HT1080 (cell line): ENCODE measurements around the gene MCAT. TPM values are rescaled to one million over a fixed set of nuclear protein-coding genes. Genes with fewer than 3 reads are reported as not detected.
"Not testable (repeated sequence)": the region's sequence is repeated elsewhere in the genome, so short reads cannot be mapped to it uniquely, and the experiment has no call there.

Experiments
- DNase-seq: peaks from one replicate; pipeline ENCODE4 v3.0.0-alpha.2; 2015; ENCODE audit warnings: low read depth
- total RNA-seq: library from RNA; depleted of rRNA; stranded (reverse); fragments of >200 nt; shearing (Covaris generic); gene quantifications from 2 replicates; pipeline ENCODE4 v1.2.3, GENCODE V29; 2014

MCAT gene
- total RNA-seq, 1 experiment from 2014 or later: 34.6 TPM

GRCh38 chr22:43128928-43129424, 14.2 kb downstream of the MCAT start:
- DNase-seq: no peak

- no peak for DNase-seq
These were observed 15.1 kb downstream of the MCAT start for GRCh38 chr22:43128116-43128515.

- DNase-seq: no peak
These were observed 15.9 kb downstream of the MCAT start for GRCh38 chr22:43127166-43127908.

- DNase-seq: peak; percentile 82
These were observed 16.6 kb downstream of the MCAT start for GRCh38 chr22:43126501-43127165.

- DNase-seq: no peak
These were observed 24.2 kb downstream of the MCAT start for GRCh38 chr22:43118953-43119458.

- no peak for DNase-seq
These were observed 25.0 kb downstream of the MCAT start for GRCh38 chr22:43118024-43118849.

GRCh38 chr22:43116932-43117331, 26.3 kb downstream of the MCAT start:
- no peak for DNase-seq

GRCh38 chr22:43114958-43115357, 28.2 kb downstream of the MCAT start:
- DNase-seq: no peak

GRCh38 chr22:43113526-43114251, 29.5 kb downstream of the MCAT start:
- DNase-seq: no peak

- DNase-seq: no peak
These were observed 32.1 kb downstream of the MCAT start for GRCh38 chr22:43110927-43111623.

GRCh38 chr22:43110444-43110926, 32.7 kb downstream of the MCAT start, which contains the start of gene BIK:
Gene BIK (plus strand): TSS chr22:43110750. CDS start chr22:43124023, 13,273 bp downstream.
- no peak for DNase-seq

GRCh38 chr22:43109921-43110443, 33.2 kb downstream of the MCAT start:
- no peak for DNase-seq

- DNase-seq: no peak
These were observed 33.7 kb downstream of the MCAT start for GRCh38 chr22:43109511-43109910.

- no peak for DNase-seq
These were observed 36.9 kb downstream of the MCAT start for GRCh38 chr22:43106302-43106701.

GRCh38 chr22:43104950-43105349, 38.2 kb downstream of the MCAT start:
- DNase-seq: not testable (repeated sequence)

- DNase-seq: not testable (repeated sequence)
These were observed 39.1 kb downstream of the MCAT start for GRCh38 chr22:43104056-43104625.

- no peak for DNase-seq
These were observed 41.9 kb downstream of the MCAT start for GRCh38 chr22:43101306-43101705.

GRCh38 chr22:43100225-43100624, 43.0 kb downstream of the MCAT start:
- DNase-seq: no peak

- DNase-seq: no peak
These were observed 44.1 kb downstream of the MCAT start for GRCh38 chr22:43099095-43099494.
